ENCODE results near the gene NUBPL.
"Not testable (repeated sequence)": the region's sequence is repeated elsewhere in the genome, so short reads cannot be mapped to it uniquely, and the experiment has no call there.

Gene NUBPL

DNA sequence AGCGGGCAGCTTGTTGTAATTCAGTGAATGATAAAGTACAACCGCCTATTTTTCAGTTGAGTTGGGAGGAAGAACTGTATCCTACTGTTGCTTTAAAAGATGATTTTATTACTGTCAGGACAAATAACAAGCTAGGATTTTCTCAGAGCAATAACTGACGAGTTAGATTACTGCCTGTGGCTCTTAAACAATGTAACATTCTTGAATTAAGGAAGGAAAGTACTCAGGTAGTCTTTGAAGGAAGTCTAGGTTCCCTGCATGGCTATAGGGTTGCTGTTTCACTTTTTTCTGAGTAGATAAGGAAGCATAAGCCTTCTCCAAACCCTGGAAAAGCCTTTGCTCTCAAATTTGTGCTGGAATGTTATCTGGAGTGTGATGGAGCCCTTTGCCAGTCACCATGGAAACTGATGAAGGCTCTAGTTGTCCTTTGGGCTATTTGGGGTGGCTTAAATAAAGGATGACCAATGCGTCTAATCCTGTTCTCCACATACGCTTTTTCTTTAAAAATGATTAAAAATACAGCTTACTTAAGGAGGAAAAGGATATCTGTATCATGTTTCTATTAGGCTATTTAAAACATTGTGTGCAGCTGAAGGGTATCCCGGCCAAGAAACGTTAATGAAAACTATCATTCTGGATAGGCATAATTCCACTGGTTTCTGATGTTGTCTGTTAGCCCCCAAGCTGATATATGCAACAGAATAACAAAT, 17.7 kb downstream of the NUBPL start:
- DNase-seq, result no peak

DNA sequence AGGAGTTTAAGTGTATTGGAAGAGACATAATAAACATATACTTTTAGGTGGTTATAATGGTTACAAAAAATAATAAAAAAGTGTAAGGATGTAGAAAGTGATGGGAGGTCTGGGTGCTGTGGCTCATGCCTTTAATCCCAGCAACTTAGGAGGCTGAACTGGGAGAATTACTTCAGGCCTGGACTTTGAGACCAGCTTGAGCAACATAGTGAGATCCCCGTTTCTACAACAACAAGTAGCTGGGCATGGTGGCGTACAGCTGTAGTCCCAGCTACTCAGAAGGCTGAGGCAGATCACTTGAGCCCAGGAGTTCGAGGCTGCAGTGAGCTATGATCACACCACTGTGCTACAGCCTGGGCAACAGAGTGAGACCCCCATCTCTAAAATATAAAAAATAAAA, 19.0 kb downstream of the NUBPL start:
- no peak for DNase-seq

DNA sequence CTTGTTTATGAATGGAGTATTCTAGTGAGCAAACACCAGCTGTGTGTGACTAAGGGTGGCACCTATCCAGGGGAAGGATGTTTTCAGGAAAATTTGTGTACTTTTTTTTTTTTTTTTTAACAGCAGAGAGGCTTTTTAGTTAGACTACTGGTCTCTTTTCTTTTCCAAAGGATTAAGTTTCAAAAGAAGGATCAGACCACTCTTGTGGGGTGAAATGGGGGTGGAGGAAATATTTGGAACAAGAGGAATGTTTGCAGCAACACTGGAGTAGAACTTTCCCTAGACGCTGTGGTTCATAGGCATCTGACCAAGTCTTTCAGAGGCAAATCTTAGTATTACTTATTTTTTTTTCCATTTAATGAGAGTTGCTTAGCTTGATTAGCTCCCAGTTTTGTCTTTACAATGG, 21.1 kb downstream of the NUBPL start:
- no peak for DNase-seq

DNA sequence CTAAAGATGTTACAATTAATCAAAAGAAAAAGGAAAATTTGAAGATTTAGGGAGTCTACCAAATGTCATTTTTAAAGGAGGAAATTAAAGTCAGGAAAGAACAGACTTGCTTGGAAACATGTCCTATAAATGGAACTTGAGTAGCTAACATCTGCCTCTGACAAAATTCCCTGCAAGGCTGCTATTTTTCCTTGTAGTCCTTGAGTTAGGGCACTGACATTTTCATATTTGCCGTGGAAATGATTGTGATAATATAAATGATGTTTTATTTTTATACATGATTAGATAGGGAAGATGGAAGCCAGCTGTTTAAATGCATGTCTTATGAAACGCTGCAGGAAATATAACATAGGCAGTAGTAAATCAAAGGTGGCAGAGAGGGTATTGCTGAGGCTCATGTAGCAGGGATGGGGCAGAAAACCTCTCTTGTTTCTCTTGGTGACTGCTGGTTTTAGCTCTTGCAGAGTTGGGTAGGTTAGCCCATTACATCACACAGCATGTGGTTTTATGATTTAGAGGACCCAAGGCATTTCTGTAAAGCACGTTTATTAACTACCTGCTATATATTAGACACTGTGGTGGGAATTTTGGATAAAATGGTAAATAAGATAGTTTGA, 21.7 kb downstream of the NUBPL start:
- DNase-seq, result no peak

DNA sequence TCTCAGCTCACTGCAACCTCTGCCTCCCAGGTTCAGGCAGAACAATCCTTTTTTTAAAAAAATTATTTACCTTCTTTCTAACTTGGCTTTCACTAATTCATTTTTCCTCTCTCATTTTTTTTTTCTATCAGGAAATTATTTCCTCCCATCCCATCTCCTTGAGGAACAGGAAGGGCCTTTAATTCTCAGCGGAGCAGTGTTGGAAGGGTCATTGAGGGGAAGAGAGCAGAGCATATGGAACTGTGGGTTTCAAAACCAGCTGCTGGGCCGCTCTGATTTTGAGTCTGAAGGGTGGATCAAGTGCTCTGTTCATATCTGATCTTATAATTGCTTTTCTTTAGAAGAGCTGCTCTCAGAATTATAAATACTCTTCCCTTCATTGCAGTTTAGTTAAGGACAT, 29.0 kb downstream of the NUBPL start:
- no peak for DNase-seq

DNA sequence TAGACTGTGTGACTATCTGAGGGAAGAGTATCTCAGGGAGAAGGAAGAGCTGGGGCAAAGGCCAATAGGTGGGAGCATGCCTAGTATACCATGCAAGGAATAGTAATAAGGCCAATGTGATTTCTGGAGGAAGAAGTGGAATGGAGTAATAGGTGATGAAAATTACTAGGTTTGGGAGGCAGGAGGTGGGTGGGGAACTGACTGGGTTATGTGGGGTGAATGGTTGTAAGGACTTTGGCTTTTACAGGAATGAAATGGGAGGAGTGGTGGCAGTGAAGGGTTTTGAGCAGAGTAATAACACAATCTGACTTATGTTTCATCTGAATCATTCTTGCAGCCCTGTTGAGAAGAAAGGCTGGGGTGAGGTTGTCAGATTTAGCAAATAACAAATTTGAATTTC, 30.9 kb downstream of the NUBPL start:
- DNase-seq, result no peak

DNA sequence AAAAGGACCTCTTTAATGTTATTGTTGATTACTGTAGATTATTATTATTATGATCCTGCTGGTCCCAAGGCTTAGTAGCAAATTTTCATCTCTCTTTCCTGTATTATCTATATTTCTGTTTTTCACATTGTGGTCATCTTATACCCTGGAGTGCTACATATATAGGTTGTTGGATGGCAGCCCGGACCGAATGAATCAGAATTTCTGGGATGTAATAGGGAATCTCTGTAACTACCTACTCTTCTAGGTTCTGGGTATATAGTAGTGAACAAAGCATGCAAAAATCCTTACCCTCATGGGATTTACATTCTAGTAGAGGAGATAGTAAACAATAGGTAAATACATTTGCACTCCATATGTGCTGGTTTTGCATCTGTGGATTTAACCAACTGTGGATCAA, 31.4 kb downstream of the NUBPL start:
- DNase-seq, result no peak

DNA sequence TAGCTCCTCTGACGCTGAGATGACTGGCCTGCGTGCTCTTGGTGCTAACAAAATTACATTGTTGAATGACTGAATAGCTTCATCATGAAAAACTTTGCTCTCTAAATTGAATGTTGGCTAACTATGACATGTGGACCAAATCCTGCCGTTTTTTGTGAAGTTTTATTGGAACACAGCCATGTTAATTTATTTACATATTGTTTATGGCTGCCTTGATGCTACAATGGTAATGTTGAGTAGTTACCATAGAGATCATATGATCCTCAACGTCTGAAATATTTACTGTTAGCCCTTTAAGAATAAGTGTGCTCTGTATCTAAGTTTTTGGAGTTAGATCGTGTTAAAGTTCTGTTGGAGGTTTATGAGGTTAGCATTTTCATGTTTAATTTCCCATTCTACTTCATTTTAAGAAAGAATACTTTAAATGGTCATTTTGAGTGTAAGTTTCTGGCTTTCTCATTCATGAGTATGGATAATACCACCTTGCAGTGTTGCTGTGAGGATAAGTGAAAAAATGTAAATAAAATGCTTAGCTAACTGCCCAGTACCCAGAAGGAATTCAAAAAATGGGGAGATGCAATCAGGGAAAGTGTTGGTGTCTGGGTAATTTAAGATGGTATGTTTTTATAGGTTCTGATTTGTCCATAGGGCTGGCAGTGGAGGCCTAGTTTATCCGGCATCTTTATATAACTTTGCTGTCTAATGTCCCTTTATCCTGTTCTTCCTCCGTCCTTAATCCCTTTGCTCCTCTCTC, 35.3 kb downstream of the NUBPL start:
- DNase-seq, result no peak

DNA sequence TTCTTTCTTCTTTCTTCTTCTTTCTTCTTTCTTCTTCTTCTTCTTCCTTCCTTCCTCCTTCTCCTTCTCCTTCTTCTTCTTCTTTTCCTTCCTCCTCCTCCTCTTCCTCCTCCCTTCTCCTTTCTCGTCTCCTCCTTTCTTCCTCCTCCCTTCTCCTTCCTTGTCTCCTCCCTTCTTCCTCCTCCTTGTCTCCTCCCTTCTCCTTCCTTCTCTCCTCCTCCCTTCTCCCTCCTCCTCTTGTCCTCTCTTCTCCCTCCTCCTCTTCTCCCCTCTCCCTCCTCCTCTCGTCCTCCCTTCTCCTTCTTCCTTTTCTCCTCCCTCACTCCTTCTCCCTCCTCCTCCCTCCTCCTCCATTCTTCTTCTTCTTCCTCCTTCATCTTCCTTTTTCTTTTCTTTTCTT, 44.5 kb downstream of the NUBPL start:
- DNase-seq, result no peak

DNA sequence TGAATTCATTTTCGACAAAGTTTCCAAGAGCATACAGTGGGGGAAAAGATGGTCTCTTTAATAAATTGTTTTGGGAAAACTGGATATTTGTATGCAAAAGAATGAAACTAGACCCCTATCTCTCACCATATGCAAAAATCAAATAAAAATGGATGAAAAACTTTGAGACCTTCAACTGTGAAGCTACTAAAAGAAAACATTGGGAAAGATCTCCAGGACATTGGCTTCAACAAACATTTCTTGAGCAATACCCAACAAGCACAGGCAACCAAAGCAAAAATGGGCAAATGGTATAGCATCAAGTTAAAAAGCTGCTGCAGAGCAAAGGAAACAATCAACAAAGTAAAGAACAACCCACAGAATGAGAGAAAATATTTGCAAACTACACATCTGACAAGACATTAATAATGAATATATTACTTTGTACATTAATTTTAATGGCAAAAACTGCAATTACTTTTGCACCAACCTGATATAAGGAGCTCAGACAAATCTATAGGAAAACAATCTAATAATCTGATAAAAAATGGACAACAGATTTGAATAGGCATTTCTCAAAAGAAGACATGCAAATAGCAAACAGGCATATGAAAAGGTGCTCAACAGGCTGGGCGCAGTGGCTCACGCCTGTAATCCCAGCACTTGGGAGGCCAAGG, 50.7 kb downstream of the NUBPL start:
- no peak for DNase-seq

DNA sequence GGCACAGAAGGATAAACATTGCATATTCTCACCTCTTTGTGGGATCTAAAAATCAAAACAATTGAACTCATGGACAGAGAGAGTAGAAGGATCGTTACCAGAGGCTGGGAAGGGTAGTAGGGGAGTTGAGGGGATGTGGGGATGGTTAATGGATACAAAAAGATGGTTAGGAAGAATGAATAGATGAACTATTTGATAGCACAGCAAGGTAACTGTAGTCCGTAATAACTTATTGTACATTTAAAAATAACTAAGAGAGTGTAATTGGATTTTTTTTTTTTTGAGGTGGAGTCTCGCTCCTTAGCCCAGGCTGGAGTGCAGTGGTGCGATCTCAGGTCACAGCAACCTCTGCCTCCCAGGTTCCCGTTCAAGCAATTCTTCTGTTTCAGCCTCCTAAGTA, 52.0 kb downstream of the NUBPL start:
- DNase-seq, result no peak

DNA sequence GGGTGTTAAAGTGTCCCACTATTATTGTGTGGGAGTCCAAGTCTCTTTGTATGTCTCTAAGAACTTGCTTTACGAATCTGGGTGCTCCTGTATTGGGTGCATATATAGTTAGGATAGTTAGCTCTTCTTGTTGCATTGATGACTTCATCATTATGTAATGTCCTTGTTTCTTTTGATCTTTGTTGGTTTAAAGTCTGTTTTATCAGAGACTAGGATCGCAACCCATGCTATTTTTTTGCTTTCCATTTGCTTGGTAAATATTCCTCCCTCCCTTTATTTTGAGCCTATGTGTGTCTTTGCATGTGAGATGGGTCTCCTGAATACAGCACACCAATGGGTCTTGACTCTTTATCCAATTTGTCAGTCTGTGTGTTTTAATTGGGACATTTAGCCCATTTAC, 57.7 kb downstream of the NUBPL start:
- not testable (repeated sequence) for DNase-seq

DNA sequence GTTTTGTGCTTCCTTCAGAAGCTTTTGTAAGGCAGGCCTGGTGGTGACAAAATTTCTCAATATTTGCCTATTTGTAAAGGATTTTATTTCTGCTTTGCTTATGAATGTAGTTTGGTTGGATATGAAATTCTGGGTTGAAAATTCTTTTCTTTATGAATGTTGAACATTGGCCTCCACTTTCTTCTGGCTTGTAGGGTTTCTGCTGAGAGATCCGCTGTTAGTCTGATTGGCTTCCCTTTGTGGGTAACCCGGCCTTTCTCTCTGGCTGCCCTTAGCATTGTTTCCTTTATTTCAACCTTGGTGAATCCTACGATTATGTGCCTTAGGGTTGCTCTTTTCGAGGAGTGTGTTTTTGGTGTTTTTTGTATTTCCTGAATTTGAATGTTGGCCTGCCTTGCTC, 58.2 kb downstream of the NUBPL start:
- DNase-seq, result no peak

DNA sequence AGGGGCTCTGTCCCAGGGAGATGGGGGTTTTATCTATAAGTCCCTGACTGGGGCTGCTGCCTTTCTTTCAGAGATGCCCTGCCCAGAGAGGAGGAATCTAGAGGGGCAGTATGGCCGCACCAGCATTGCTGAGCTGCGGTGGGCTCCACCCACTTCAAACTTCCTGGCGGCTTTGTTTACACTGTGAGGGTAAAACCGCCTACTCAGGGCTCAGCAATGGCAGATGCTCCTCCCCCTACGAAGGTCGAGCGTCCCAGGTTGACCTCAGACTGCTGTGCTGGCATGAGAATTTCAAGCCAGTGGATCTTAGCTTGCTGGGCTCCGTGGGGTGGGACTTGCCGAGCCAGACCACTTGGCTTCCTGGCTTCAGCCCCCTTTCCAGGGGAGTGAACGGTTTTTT, 59.7 kb downstream of the NUBPL start:
- DNase-seq, result not testable (repeated sequence)

DNA sequence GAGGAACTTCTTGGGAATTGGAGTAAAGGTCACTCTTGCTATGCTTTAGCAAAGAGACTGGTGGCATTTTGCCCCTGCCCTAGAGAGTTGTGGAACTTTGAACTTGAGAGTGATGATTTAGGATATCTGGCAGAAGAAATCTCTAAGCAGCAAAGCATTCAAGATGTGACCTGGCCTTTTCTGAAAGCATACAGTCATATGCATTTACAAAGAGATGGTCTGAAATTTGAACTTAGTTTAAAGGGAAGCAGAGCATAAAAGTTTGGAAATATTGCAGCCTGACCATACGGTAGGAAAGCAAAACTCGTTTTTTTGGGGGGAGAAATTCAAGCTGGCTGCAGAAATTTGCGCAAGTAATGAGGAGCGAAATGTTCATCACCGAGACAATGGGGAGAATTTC, 60.9 kb downstream of the NUBPL start:
- no peak for DNase-seq

DNA sequence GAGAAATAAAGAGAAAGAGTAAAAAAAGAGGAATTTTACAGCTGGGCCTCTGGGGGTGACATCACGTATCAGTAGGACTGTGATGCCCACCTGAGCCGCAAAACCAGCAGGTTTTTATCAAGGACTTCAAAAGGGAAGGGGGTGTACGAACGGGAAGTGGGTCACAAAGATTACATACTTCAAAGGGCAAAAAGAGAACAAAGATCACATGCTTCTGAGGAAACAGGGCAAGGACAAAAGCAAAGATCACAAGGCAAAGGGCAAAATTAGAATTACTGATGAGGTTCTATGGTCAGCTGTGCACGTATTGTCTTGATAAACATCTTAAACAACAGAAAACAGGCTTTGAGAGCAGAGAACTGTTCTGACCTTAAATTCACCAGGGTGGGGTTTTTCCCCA, 91.7 kb downstream of the NUBPL start:
- DNase-seq, result not testable (repeated sequence)

DNA sequence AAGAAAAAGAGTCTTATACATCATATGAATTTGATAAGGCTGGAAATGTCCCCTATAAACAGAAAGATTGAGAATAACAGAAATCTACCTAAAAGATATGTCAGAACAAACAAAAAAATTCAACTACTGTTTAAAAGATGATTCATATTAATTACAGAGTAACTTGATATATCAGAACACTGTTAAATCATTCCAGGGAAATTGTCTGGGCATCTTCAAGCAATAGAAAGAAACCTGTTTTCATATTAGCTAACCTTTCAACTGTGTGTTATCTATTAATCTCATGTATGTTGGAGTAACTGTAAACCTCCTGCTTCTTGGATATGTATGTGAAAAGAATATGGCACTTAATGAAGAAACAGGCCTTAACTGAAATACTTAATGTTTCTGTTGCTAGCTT, 96.7 kb downstream of the NUBPL start:
- DNase-seq, result no peak

DNA sequence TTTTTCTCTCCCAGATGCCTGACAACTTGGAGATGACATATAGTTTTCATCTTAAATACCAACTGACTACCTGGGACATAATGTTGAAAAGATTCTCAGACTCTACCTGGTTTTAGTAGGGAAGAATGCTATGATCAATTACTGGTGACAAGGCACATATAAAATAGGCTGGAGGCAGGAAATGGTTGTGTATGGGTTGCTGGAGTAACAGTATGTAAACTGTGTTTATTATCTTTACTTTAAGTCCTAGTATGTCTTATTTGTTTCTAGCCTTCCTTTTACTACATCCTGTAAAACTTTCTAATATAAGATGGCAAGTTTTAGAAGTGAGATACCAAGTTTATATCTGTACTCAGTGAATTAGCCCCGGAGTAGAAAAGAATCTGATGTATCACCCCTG, 98.1 kb downstream of the NUBPL start:
- DNase-seq, result no peak

DNA sequence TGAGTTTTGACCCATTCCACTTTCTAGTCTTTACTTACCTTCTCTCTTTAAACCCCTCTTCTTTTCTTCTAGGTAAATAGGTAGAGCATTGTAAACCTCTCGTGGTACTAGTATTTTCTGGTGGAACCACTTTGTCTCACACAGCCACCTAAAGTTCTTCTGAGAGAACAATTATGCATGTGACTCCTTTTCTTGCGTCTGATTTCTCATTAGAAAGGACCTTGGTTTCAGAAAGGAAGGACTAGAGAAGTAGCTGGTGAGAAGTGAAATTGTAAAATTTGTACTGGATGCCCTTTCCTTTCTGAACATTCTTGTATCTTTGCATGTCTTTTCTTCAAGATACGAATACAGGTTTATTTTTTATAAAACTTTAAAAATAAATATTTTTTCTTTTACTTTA, 99.0 kb downstream of the NUBPL start:
- no peak for DNase-seq

DNA sequence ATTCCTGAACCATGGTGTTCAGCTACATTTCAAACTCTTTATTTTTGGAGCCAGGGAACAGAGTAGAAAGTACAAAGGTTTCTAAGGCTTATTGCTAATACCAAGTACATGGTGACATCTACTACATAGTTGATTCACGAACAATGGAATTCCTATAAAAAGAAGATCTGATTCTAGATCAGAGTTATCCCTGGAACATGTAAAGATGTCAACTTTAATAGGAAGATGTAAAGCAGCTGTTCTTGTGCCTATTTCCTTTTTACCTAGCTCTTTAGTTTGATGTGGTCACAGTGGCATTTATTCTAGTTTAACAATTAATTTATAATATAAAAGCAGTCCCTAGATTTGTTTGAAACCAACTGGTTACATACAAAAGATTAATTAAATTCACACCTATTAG, 99.5 kb downstream of the NUBPL start:
- DNase-seq, result no peak

DNA sequence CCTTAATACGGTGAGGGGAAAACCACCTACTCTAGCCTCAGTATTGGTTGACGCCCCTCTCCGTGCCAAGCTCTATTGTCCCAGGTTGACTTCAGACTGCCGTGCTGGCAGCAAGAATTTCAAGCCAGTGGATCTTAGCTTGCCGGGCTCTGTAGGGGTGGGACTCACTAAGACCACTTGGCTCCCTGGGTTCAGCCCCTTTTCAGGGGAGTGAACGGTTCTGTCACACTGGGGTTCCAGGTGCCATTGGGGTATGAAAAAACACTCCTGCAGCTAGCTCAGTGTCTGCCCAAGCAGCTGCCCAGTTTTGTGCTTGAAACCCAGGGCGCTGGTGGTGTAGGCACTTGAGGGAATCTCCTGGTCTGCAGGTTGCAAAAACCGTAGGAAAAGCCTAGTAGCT, 107.1 kb downstream of the NUBPL start:
- no peak for DNase-seq

DNA sequence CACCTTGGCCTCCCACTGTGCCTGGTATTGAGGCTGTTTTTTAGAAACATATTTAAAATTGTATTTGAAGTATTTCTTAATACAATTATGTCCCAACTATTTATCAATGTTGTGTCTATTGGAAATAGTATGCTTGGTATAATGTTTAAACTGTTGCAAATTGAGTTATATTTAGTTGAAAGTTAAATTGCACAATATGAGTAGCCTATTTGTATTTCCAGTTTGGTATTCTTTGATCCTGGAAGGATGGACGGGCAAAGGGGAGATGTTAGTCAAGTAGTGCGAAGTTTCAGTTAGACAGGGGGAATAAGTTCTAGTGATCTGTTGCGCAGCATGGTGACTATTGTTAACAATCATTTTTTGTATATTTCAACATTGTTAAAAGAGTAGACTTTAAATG, 111.5 kb downstream of the NUBPL start:
- no peak for DNase-seq

DNA sequence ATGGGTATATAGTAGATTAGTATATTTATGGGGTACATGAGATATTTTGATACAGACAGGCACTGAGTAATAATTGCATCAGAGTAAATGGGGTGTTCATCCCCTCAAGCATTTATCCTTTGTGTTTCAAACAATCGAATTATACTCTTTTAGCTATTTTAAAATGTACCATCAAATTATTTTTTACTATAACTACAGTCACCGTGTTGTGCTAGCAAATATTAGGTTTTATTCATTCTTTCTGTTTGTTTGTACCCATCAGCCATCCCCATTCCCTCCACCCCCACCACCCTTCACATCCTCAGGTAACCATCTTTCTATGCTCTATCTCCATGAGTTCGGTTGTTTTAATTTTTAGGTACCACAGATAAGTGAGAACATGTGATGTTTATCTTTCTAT, 115.8 kb downstream of the NUBPL start:
- DNase-seq, result no peak

DNA sequence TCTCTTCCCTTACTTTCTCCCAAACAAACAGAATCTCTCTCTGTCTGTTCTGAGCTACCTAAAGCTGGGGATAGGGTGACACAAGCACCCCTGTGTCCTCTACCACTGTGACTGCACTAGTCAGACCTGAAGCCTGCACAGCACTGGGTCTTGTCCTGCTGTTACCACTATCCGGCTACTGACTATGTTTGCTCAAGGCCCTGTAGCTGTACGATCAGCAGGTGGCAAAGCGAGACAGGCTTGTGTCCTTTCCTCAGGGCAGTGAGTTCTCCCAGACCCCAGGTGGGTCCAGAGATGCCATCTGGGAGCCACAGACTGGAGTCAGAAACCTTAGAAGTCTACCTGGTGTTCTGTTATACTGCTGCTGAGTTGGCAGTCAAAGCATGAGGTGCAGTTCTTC, 116.4 kb downstream of the NUBPL start:
- DNase-seq, result no peak
